Astrocyte (in vitro differentiated cells and primary cell): ENCODE measurements around the gene MYCN.

Experiments used
- EZH2 ChIP-seq: IDR thresholded peaks from 2 replicates; pipeline ENCODE4 v1.6.1; 2012; ENCODE audit warnings: mild to moderate bottlenecking, low read length, inconsistent platforms; ENCODE audit not compliant: insufficient read depth
- TF ChIP-seq, protein P1 (sequence below): IDR thresholded peaks from 2 replicates; pipeline ENCODE4 v1.5.1; 2011; ENCODE audit warnings: low read depth, mild to moderate bottlenecking, inconsistent platforms, low read length, moderate library complexity; ENCODE audit not compliant: insufficient read depth

DNA sequence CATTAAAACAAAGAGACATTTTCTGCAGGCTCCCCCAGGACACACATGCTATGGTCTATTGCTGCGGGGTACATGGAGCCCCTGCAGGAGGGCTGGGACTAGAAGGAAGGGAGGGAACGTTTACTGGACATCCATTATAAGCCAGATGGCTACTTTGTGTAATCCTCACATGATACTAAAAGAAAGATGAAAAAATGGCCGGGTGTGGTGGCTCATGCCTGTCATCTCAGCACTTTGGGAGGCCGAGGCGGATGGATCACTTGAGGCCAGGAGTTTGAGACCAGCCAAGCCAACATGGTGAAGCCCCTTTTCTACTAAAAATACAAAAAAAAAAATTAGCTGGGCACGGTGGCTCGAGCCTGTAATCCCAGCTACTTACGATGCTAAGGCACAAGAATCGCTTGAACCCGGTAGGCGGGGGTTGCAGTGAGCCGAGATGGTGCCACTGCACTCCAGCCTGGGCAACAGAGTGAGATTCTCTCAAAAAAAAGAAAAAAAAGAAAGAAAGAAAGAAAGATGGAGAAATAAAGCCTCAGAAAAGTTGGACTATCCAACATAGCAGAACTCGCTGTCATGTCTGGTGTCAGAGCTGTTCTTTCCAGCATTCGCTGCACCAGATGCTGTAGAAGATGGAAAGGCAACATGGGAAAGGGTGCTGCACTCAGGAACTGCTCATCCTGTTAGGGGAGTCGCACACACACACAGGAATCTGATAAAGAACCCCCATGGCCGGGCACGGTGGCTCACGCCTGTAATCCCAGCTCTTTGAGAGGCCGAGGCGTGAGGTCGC is 7.8 kb upstream of the MYCN start:
- TF ChIP-seq, protein P1, sequence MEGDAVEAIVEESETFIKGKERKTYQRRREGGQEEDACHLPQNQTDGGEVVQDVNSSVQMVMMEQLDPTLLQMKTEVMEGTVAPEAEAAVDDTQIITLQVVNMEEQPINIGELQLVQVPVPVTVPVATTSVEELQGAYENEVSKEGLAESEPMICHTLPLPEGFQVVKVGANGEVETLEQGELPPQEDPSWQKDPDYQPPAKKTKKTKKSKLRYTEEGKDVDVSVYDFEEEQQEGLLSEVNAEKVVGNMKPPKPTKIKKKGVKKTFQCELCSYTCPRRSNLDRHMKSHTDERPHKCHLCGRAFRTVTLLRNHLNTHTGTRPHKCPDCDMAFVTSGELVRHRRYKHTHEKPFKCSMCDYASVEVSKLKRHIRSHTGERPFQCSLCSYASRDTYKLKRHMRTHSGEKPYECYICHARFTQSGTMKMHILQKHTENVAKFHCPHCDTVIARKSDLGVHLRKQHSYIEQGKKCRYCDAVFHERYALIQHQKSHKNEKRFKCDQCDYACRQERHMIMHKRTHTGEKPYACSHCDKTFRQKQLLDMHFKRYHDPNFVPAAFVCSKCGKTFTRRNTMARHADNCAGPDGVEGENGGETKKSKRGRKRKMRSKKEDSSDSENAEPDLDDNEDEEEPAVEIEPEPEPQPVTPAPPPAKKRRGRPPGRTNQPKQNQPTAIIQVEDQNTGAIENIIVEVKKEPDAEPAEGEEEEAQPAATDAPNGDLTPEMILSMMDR: no peak
- TF ChIP-seq EZH2: no peak
